ENCODE data around the gene PCP2.

GRCh38 chr19:7619671-7620441, 13.7 kb downstream of the PCP2 start:
- TF ChIP-seq POLR2AphosphoS5 (IDR thresholded peaks at IDR 0.05) (no peak), CTCF (IDR thresholded peaks at IDR 0.05) (no peak)

All from suprapubic skin (tissue), 3 donors.